HG03097 (cell line): ENCODE results near the gene RNF208.

Experiments used
- ATAC-seq: cut with Tn5 transposase; IDR thresholded peaks from one replicate; pipeline ENCODE4 v1.9.1; 2021; ENCODE audit not compliant: unreplicated experiment, low FRiP score

RNF208 gene

DNA sequence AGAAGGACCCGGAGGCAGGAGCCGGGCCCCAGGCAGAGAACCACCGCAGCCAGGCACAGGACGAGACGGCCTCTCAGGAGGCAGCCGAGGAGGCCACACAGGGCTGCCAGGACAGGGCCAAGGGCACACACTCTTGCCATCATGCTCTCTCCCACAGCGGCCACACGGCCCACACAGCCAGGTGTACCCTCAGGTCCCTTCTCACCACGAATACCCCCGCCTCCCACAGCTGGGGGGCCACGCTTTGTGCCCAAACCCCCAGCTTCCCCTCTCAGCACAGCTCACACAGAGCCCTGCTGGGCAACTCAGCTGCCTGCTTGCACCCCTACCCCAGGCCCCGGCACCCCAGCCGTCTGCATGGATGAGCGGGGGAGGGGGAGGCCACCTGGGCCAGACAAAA lies 28.3 kb downstream of the RNF208 start:
- ATAC-seq, result no peak

DNA sequence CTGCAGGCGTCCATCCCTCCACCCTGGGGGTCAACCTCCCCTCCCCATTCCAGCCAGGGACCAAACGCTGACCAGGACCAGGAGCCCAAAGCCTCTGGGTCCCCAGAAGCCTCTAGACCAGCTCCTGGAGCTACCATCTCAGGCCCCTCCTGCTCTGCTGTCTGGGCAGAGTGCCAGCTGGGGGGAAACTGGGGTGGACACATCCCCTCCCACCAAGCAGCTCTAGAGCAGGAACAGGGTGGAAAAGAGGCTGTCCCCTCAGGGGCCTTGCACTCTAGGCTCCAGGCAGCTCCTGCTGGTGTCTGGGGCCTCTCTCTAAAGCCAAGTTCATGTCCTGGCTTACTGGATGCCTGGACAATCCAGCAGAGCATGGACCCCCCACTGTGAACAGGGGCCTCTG lies 29.2 kb downstream of the RNF208 start:
- ATAC-seq, result no peak

DNA sequence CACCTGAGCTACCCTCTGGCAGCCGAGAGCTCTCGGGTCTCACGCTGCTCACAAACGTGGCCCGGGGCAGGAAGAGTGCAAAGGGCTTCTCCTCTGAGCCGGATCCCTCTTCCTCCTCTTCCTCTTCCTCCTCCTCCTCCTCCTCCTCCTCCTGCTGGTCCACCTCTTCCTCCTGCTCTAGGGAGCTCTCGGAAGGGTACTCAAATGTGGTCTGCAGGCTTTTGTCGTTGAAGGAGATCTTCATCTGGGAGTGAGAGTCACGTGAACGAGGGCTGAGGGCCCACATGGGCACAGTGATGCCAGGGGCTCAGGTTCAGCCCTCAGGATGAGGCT lies 29.6 kb downstream of the RNF208 start:
- ATAC-seq, result no peak

DNA sequence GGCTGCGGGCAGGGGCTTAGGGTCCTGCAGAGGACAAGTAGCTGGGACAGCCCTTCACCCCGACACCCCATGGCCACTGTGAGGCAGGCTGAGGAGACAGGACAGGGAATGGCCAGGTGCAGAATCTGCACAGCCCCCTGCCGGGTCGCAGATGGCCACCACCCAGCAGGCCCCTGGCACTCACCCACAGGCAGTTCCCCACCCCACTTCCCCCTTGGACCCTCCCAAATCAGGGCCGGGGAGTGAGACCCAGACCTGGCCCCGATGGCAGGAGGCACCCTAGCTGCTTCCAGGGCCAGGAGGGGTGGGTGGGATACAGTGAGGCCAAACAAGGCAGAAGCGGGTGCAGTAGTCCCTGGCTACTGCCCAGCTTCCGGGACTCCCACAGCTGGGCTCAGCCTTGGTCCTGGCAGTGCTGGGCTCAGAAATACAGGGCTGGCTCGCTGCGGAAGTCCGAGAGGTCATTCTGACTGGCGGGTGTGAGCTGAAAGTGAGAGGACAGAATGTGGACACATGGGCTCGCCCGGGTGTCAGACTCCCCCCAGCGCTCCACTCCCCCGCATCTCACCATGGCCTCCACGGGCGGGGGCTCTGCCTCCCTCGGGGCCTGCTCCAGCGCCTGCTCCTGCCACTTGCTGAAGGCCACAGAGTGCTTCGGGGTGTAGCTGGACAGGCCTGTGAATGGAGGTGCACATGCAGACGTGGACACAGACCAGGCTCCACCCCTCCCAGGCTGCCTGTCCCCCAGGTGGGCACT lies 30.2 kb downstream of the RNF208 start:
- no peak for ATAC-seq

DNA sequence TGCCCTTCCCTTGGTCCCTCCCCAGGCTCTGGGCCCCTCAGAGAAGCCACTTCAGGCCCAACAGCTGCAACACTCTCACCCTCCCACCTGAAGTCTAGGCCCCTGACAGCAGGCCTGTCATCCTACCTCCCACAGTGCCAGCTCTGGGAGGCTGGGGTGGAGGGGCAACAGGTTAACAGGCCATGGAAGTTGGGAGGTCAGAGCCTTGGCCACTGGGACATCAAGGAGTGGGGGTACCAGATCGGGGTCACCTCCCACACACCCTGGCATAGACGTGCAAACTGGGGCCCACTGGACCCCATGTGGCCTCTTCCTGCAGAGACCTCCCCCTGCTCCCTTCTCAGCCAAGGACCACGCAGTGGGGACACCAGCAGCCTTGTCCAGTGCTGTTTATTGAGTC lies 30.8 kb downstream of the RNF208 start:
- no peak for ATAC-seq

DNA sequence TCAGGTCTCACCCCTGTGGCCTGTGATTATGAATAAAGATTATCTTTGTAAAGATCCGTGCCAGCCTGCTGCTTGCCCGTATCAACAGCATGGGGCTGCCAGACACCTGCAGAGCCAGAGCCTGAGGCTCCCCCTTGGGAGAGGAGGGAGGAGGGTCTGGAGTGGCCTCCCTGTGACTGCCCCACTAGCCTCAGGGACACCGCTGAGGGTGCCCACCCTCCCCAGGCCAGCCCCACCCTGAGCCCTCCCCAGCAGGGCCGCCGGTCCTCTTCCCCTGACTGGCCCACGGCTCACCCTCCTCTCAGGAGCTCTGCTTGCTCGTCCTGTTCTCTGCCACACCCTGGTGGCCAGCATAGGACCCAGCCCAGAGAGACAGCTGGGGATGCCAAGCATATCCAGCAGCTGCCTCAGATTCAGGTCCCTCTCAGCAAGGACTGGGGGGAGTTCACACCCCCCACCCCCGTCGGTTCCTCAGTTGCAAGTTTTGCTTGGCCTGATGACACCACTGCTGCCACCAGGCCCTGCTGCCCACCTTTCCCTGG lies 31.7 kb downstream of the RNF208 start:
- ATAC-seq, result no peak

DNA sequence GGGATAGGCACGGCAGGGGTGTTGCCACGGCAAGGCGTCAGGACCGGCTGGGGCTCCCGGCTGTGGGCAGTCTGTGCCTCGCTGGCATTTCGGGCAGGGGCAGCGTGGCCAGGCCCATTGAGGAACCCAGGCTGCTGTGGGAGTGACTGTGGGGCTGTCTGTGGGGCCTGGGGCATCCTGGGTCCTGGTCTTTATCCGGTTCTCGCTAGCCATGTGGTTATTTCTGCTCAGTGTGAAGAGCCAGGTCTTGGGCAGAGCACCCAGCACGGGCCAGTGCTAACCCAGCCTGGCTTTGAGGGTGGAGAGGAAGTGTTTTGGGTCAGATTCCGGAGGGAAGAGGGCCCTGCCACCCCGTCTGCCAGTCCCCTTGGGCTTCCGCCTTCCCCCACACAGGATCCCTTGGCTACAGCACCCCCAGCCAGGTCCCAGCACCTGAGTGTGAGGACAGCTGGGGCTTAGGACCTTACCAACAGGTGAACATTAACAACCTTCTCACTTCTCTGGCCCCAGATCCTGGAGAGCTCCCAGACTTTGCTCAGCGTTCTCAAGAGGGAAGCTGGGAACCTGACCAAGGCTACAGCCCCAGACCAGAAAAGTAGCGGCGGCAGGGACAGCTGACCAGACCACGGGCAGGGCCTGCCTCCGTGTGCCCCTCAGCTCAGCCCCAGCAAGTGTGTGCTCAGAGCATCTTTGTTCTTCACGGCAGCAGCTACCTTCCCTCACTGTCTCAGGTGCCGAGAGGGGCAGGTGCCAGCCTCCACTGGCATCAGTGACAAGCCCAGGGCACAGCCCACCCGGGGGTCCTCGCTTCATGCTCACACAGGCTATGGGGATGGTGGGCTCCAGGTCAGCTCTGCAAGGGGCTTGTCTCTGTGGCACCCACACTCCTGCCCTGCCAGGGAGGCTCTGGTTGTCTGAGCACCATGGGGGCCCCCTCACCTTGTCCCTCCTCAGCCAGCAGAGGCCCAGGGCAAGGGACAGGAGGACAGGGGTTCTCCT lies 32.4 kb downstream of the RNF208 start:
- ATAC-seq, result no peak

DNA sequence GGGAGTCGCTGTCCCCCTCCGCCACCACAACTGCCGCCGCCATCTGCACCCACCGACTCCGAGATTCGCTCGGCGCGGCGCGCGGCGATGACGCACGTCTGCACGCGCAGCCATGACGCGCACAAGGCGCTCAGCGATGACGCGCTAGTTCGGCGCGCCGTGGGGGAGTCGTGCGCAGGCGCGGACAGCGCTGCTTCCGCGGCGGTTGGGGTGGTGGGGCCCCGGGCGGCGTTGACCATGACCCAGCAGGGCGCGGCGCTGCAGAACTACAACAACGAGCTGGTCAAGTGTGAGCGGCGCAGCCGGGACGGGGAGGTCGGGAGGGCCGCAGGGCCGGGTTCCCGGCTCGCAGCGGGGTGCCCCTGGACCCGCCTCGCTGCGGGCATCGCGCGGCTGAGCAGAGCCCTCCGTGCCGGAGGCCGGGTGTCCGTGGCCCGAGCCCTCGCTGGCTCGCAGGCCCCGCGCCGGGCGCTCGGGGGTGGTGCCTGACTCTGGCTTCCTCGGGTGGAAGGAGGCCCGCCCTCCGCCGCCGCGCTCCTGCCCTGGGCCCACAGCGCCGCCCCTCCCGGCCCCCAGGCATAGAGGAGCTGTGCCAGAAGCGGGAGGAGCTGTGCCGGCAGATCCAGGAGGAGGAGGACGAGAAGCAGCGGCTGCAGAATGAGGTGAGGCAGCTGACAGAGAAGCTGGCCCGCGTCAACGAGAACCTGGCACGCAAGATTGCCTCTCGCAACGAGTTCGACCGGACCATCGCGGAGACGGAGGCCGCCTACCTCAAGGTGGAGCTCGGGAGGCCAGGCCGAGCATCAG lies 33.3 kb downstream of the RNF208 start, which contains the start of the genes ANAPC2 and SSNA1:
Gene ANAPC2 (minus strand): TSS at position 71 of the 807 bp plus-strand sequence. CDS start 28 bp downstream, at position 43.
Gene SSNA1 (plus strand): TSS at position 187 of the 807 bp plus-strand sequence. CDS start 51 bp downstream, at position 238.
- peak; percentile 68 for ATAC-seq

DNA sequence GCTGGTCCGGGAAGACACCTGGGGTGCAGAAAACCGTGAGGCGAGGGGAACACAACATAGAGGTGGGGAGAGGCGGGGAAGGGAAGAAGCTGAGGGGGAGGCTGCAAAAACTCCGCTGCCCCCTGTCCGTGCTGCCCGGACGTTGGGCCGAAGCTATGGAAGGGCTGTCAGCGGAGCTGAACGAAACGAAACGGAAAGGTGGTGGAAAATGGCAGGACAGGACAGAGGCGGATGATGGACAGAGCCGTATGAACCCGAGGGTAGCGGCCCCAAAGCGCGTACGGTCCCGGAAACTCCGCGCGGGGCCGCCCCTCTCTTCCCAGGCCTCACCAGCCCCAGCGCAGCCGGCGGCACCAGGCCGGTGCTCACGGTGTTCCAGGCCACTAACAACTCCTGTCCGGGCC lies 34.0 kb downstream of the RNF208 start:
- ATAC-seq, result no peak

DNA sequence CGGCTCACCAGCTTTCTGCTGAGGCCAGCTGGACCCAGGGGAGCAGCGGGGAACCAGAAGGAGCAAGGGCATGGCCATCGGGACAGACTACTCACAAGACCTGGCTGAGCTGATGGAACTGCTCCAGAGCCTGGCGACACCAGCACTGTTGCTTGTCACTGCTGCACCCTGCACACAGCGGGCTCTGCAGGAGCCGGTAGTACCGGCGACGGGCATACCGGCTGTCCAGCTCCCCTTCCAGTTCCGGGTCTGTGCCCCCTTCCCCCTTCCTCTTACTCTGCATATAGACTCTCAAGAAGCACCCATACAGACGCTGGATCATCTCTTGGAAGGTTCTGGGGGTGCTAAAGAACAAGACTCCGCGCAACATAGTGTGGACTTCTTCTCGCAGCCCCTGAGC lies 34.7 kb downstream of the RNF208 start:
- no peak for ATAC-seq

DNA sequence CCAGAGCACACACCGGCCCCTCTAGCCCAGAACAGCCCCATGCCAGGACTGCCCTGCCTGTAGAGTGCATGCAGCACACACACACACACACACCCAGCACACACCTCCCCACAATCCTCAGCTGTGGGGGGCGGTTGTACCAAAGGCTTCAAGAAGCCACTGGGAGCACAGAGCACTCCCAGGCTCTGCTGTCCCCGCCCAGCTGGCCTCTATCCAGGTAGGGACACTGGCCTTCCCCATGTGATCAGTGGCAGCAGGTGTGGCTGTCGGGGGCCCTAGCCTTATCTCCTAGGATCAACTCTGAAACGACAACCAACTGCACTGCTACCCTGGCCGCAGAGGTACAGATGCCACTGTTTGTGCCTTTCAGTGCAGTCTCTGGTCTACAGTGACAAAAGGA lies 35.7 kb downstream of the RNF208 start:
- ATAC-seq, result no peak

DNA sequence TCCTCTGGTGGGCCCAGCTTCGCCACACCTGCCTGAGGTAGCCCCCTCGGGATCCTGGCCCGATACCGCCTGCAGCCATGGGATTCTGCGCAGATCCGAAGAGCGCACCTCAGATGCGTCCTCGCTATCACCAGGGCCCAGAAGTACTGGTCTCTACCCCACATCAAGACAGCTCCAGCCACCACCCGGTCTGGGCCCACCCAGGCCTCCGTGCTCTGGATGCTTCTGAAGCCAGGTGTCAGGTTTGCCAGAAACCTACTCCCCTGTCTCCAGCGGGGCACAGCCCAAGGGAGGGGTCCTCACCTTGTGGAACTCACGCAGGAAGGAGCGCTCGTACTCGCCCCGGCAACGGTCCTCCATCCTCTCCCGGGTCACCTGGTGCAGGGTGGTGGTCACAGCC lies 36.1 kb downstream of the RNF208 start:
- ATAC-seq, result no peak

DNA sequence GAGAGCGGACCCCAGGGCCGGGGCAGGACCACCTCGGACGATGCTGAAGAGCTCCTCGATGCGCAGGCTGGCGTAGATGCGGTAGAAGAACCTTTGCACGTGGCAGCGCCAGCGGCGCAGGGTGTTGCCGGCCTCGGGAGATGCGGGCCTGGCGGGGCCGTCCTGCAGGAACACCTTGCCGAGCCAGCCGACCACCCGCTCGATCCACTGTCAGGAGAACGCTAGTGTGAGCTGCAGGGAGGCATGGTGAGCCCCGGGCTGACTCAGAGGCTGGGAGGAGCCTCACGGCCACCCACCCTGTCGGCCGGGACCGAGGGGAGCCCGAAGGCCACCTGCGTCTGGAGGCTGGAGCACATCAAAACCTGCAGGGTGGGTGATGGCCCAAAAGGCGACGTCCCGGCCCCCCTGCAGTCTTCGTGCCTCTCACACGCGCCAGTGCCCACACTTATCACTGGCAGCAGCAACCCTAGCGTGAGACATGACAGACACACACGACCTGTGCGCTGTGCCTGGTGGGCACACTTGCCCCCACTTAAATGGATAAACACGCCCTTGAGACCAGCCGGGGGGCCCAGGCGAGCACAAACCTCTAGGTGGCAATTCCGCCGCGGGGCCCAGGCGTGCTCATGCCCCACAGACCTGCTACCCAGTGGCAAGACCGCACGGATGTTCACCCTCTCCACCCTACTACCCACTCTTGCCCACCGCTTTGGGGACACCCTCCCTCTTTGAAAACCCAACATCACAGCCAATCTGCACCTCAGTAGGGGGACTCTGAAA lies 37.0 kb downstream of the RNF208 start:
- ATAC-seq, result no peak

DNA sequence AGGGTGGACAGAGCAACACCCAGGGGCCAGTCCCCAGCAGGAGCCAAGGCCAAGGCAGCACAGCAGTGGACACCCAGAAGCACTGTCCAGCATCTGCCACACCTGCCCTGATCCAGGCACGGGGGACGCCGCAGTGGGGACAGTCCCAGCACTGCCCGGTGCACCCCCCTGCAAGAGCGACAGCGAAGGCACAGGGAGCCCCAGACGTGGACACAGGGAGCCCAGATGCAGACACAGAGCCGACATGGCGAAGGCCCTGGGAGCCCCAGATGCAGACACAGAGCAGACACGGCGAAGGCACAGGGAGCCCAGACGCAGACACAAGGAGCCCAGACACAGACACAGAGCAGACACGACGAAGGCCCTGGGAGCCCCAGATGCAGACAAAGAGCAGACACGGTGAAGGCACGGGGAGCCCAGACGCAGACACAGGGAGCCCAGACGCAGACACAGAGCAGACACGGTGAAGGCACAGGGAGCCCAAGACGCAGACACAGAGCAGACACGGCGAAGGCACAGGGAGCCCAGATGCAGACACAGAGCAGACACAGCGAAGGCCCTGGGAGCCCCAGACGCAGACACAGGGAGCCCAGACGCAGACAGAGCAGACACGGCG lies 38.0 kb downstream of the RNF208 start:
- ATAC-seq, result no peak

DNA sequence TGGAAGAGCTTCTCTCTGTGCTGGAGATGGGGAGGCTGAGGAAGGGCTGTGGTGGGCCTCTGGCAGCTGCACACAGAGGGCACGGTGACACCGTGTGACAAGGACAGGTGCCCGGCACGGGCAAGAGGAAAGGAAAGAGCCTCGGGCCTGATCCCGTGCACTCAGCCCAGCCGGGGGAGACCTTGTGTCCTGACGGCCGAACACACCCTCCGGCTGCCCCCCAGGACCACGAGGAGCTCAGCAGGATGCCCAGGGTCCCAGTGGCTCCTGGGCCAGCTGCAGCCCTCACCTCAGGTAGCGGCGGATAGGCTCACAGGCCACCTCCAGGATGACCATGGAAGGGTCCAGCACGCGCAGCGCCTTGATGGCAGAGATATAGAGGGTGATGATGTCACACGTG lies 39.2 kb downstream of the RNF208 start:
- no peak for ATAC-seq

DNA sequence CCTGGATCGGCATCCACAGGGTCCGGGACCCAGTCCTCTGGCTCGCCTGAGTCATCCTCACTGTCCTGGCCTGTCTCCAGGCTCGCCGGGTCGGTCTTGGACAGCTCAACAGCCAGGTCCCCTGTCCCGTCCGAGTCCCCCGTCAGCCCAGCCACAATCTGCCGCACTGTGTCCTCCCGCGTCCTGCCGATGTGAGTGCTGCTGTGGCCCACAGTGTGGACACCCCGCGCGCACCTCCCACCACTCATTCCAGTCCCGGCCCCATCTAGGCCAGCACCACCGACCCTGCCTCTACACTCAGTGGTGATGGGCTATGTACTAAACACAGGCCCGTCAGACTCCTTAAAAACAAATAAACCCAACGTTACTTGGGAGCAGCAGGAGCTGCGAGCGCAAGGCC lies 40.4 kb downstream of the RNF208 start:
- ATAC-seq, result no peak

DNA sequence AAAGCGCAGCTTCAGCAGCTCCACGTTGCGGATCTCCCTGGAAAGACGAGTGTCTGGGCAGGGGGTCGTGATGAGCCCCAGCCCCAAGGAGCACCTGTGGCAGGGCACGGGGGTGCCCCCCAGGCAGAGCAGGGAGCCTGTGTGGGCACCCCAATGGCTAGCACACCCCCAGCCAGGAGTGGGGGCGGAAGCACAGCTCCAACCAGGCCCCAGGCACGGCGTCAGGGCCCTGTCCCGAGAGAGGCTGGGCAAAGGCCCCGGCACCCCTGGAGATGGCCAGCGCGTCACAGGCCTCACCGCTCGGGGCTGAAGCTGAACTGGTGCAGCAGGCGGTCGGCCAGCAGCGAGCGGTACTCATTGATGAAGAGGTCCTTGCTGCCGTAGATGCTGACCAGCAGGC lies 41.5 kb downstream of the RNF208 start:
- no peak for ATAC-seq

DNA sequence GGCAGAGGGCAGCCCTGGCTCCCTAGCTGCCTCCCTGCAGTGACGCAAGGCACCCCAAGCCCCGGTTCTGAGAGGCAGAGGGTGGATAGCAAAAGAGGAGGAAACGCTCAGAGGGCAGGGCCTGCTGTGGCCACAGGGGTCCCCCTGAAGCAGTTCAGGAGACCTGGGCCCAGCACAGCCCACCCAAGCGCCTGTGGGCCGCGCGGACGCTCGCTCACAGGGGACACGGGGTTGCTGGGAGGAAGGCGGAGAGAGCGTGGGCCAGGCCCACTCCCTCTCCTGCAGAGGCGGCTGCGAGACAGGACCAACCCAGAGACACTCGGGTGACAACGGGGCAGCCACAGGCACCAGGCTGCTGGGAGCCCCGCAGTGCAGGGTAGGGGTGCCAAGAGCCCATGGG lies 42.3 kb downstream of the RNF208 start:
- ATAC-seq, result no peak

DNA sequence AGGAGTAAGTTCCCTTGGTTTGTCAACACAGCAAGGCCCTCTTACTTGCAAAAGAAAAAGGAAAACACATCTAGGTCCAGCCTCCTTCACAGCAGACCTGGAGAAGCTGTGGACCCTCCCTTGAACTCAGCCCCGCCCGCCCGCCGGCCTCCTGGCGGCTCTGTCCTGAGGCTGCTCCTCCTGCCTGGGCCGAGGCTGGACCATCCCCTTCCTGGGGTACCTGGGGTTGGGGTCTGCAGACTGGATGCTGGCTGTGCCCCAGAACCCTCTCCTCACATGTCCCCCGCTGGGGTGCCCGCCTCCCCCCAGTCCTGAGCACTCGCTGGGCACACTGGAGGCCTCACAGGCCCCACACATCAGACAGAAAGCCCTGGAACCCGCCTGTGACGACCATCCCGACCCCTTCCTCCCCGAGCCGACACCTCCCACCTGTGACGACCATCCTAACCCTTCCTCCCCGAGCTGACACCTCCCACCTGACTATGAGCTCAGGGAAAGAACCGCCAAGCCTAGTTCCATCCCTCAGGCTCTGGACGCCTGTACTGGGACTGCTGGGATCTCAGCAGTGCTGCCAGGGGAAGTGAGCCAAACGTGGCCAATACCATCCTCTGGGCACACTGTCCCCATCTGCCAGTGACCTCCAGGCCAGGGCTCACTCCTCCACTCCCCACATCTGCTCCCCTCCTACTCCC lies 43.0 kb downstream of the RNF208 start:
- no peak for ATAC-seq
